Measurements from ENCODE around the gene RIMS4. TPM values are rescaled to one million over a fixed set of nuclear protein-coding genes. Genes with fewer than 3 reads are reported as not detected.

Gene RIMS4
- total RNA-seq, 1 experiment from 2014 or later, result 4.0 TPM

- Histone ChIP-seq H3K27me3 (ENCODE audit: control insufficient read depth, insufficient read depth, low read length) (no peaks in the 10 kb centered on the region), H3K27ac (ENCODE audit: low read length) (peak overlapping the region; percentile 70; the same call in 1 of the 2 replicates), H3K4me3 (ENCODE audit: low read depth in 2 of 2, low read length in 2 of 2) (no peak overlapping the region), H3K4me1 (ENCODE audit: control insufficient read depth, insufficient read depth, low read length) (peaks cover 45% of the 10 kb centered on the region), H3K9me3 (ENCODE audit: control insufficient read depth, insufficient read depth, low read depth, low read length) (no peaks in the 10 kb centered on the region; the same call in 1 of the 2 replicates), H3K36me3 (ENCODE audit: control insufficient read depth, insufficient read depth, low read length) (no peaks in the 10 kb centered on the region)
- intact Hi-C loops (cut with micrococcal nuclease; ENCODE audit: unreplicated experiment), result no loop called here
- BruUV-seq (replicated peaks), result no TSS peak
- in situ Hi-C loops (cut with HindIII; ENCODE audit: low pct_unique_long_range_greater_than_20kb, low sequenced_read_pairs), result no loop called here
- ATAC-seq (no peak), DNase-seq (ENCODE audit: low read depth, low spot score) (no peak)
- ChIA-PET POLR2A (interaction anchor here (0.9 kb wide), 1 partner anchor 41 kb away, joined by 4 read pairs; no protein-coding TSS in a partner anchor), CTCF (interaction anchor here (1.0 kb wide), 1 partner anchor 610 kb away, joined by 4 read pairs; no protein-coding TSS in a partner anchor)
- TF ChIP-seq CTCF (IDR thresholded peaks at IDR 0.05), result no peak
- TF ChIP-seq TCF7L2 (IDR thresholded peaks at IDR 0.05; ENCODE audit: low read depth, low read length), result no peak
- TF ChIP-seq POLR2AphosphoS5 (IDR thresholded peaks at IDR 0.05; ENCODE audit: low read depth, low read length), result no peak
- no peak for TF ChIP-seq SIN3A (IDR thresholded peaks at IDR 0.05; ENCODE audit: borderline replicate concordance, insufficient read depth, low read depth, low read length)
- no peak for TF ChIP-seq REST (IDR thresholded peaks at IDR 0.05; ENCODE audit: insufficient read depth in 1 of 2, low read depth in 2 of 2, low read length in 1 of 2)
These were observed 108.5 kb downstream of the RIMS4 start for GRCh38 chr20:44701858-44702256.

Other genes with a start within 250 kb of the RIMS4 start
- 66.3 TPM for gene PKIG, start 228.0 kb downstream of the RIMS4 start, total RNA-seq (2021; ENCODE audit: unreplicated experiment)
- gene ADA, start 158.8 kb downstream of the RIMS4 start, total RNA-seq (2021; ENCODE audit: unreplicated experiment), result 53.8 TPM
- 15.2 TPM for gene CCN5, start 95.2 kb downstream of the RIMS4 start, total RNA-seq (2021; ENCODE audit: unreplicated experiment)
- gene KCNK15, start 64.7 kb downstream of the RIMS4 start, total RNA-seq (2021; ENCODE audit: unreplicated experiment), result 7.4 TPM
- gene YWHAB, start 75.2 kb upstream of the RIMS4 start, total RNA-seq (2021; ENCODE audit: unreplicated experiment), result 267 TPM
- 102 TPM for gene PABPC1L, start 99.5 kb upstream of the RIMS4 start, total RNA-seq (2021; ENCODE audit: unreplicated experiment)
- gene TOMM34, start 149.9 kb upstream of the RIMS4 start, total RNA-seq (2021; ENCODE audit: unreplicated experiment), result 30.6 TPM
- gene STK4, start 156.0 kb upstream of the RIMS4 start, total RNA-seq (2021; ENCODE audit: unreplicated experiment), result 50.2 TPM